Neuronal stem cell (in vitro differentiated cells): ENCODE results near the gene GDPD3.
A peak's percentile ranks its signal among the peaks of the same experiment; 100 is the strongest.

ENCODE experiments used
- DNase-seq: peaks from one replicate; pipeline ENCODE4 v3.0.0-alpha.2; 2013; ENCODE audit warnings: low spot score
- H2AFZ ChIP-seq: one replicate; pipeline ENCODE4 v1.6.1; 2013; ENCODE audit warnings: mild to moderate bottlenecking, low read length, inconsistent platforms
- H2AK5ac ChIP-seq: 2 replicates; pipeline ENCODE4 v1.6.1; 2013; ENCODE audit warnings: low read depth, mild to moderate bottlenecking, inconsistent platforms, low read length, moderate library complexity, mixed read lengths
- H2BK120ac ChIP-seq: 2 replicates; pipeline ENCODE4 v1.6.1; 2013; ENCODE audit warnings: low read depth, mild to moderate bottlenecking, inconsistent platforms, low read length, moderate library complexity, mixed read lengths
- H2BK12ac ChIP-seq: one replicate; pipeline ENCODE4 v1.6.1; 2013; ENCODE audit warnings: low read length, inconsistent platforms
- H2BK15ac ChIP-seq: 2 replicates; pipeline ENCODE4 v1.6.1; 2013; ENCODE audit warnings: mild to moderate bottlenecking, low read length, inconsistent platforms, mixed read lengths
- H2BK5ac ChIP-seq: one replicate; pipeline ENCODE4 v1.6.1; 2013; ENCODE audit warnings: inconsistent platforms, mild to moderate bottlenecking, low read length, moderate library complexity
- H3K14ac ChIP-seq: one replicate; pipeline ENCODE4 v1.6.1; 2013; ENCODE audit warnings: low read length, inconsistent platforms
- H3K18ac ChIP-seq: 2 replicates; pipeline ENCODE4 v1.6.1; 2013; ENCODE audit warnings: low read length, inconsistent platforms
- H3K23ac ChIP-seq: 2 replicates; pipeline ENCODE4 v1.6.1; 2013; ENCODE audit warnings: low read depth, mild to moderate bottlenecking, mixed read lengths, low read length, inconsistent platforms; ENCODE audit not compliant: poor library complexity
- H3K27ac ChIP-seq: replicated peaks from 3 replicates; pipeline ENCODE4 v1.5.1; 2013; ENCODE audit warnings: low read length, inconsistent platforms
- H3K27me3 ChIP-seq, 3 experiments: 2 replicates each; pipeline ENCODE4 v1.6.1; 2013; ENCODE audit warnings: low read length in 3 of 3, mild to moderate bottlenecking in 2 of 3, inconsistent platforms in 1 of 3, low read depth in 1 of 3, mixed read lengths in 1 of 3, moderate library complexity in 1 of 3; ENCODE audit not compliant: control insufficient read depth in 3 of 3, insufficient read depth in 3 of 3
- H3K36me3 ChIP-seq, 2 donors: replicated peaks in 1 of 2; 2 replicates each; pipeline ENCODE4 v1.6.1; 2013; ENCODE audit warnings: low read length in 2 of 2; ENCODE audit not compliant: control insufficient read depth in 2 of 2, insufficient read depth in 2 of 2
- H3K4ac ChIP-seq: 2 replicates; pipeline ENCODE4 v1.6.1; 2013; ENCODE audit warnings: inconsistent platforms, mild to moderate bottlenecking, low read length, moderate library complexity
- H3K4me1 ChIP-seq, 2 donors: 1 replicate in 1 of 2; 2 replicates in 1 of 2; pipeline ENCODE4 v1.6.1; 2013; ENCODE audit warnings: low read length in 2 of 2, low read depth in 1 of 2; ENCODE audit not compliant: control insufficient read depth in 2 of 2, insufficient read depth in 1 of 2
- H3K4me2 ChIP-seq: one replicate; pipeline ENCODE4 v1.6.1; 2013; ENCODE audit warnings: mild to moderate bottlenecking, low read length, inconsistent platforms; ENCODE audit not compliant: insufficient read depth, poor library complexity, severe bottlenecking
- H3K4me3 ChIP-seq, 2 donors: 2 replicates each; pipeline ENCODE4 v1.5.1; 2013; ENCODE audit warnings: low read length in 2 of 2, mild to moderate bottlenecking in 2 of 2, inconsistent platforms in 1 of 2, moderate library complexity in 1 of 2
- H3K79me1 ChIP-seq: one replicate; pipeline ENCODE4 v1.6.1; 2013; ENCODE audit warnings: low read depth, mild to moderate bottlenecking, inconsistent platforms, low read length, moderate library complexity
- H3K9ac ChIP-seq: one replicate; pipeline ENCODE4 v1.6.1; 2013; ENCODE audit warnings: mild to moderate bottlenecking, low read depth, low read length, inconsistent platforms; ENCODE audit not compliant: poor library complexity
- H3K9me3 ChIP-seq, 2 donors: replicated peaks in 1 of 2; 2 replicates each; pipeline versions ENCODE3 to v1.6.1; 2013; ENCODE audit warnings: low read length in 2 of 2, mild to moderate bottlenecking in 2 of 2, inconsistent platforms in 1 of 2, low read depth in 1 of 2, mixed read lengths in 1 of 2, moderate library complexity in 1 of 2; ENCODE audit not compliant: control insufficient read depth in 2 of 2, insufficient read depth in 1 of 2
- H4K8ac ChIP-seq: one replicate; pipeline ENCODE4 v1.6.1; 2013; ENCODE audit warnings: low read depth, mild to moderate bottlenecking, inconsistent platforms, low read length, moderate library complexity
- H4K91ac ChIP-seq: one replicate; pipeline ENCODE4 v1.6.1; 2013; ENCODE audit warnings: low read length, low read depth, mild to moderate bottlenecking, inconsistent platforms; ENCODE audit not compliant: poor library complexity
- WGBS, 2 donors: extraction: QIAGEN DNeasy Blood & Tissue Kit; methylation state at CpG; one replicate each; pipeline ENCODE4 v1.1.7; 2013; ENCODE audit warnings: missing lambda C conversion rate in 2 of 2, mixed read lengths in 1 of 2; ENCODE audit not compliant: insufficient read length in 2 of 2, insufficient replicate concordance in 1 of 2; ENCODE audit errors: extremely low coverage in 2 of 2; 5-methylcytosine and 5-hydroxymethylcytosine counted together

The GDPD3 gene

DNA sequence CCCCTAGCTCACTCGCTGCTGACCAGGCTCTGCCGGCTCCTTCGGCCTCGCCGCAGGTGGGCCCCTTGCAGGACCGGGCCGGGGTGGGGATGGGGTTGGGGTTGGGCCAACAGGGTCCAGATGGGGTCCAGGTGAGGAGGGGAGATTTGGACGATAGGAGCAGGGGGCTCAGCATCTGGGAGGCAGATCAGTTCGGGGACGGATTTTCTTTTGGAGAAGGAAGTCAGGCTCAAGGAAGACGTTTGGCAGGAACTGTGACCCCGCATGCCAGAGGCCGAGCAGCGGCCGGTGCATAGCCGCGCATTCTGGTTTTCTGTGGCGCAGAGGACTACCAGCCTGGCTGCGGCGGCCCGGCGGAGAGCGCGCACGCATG is 48.6 kb downstream of the GDPD3 start:
- no peak overlapping the region for H4K91ac ChIP-seq
- H2BK5ac ChIP-seq = peak overlapping the region; percentile 88
- peak overlapping the region; percentile 84 for H3K4me2 ChIP-seq
- peaks cover 16% of the 10 kb centered on the region for H3K79me1 ChIP-seq
- peak overlapping the region; percentile 98 for H2AK5ac ChIP-seq
- no peaks in the 10 kb centered on the region for H3K27me3 ChIP-seq
- peak overlapping the region; percentile 100 for H3K18ac ChIP-seq
- H3K9me3 ChIP-seq = no peaks in the 10 kb centered on the region
- no peak overlapping the region for H3K14ac ChIP-seq
- WGBS, 2 donors = no CpG with 5 or more reads among the region's 25 CpGs
- H3K27ac ChIP-seq = peak overlapping the region; percentile 99
- peak; percentile 38 for DNase-seq
- peak overlapping the region; percentile 93 for H2AFZ ChIP-seq
- peak overlapping the region; percentile 100 for H3K23ac ChIP-seq
- H2BK120ac ChIP-seq = peak overlapping the region; percentile 77
- H2BK12ac ChIP-seq = peak overlapping the region; percentile 12
- H4K8ac ChIP-seq = peak overlapping the region; percentile 53
- H3K4ac ChIP-seq = no peak overlapping the region
- H3K4me3 ChIP-seq = peak overlapping the region; percentile 95 to 99
- peaks cover 24 to 51% of the 10 kb centered on the region in 2 donors for H3K36me3 ChIP-seq
- peaks cover 17 to 26% of the 10 kb centered on the region in 2 donors for H3K4me1 ChIP-seq
- H2BK15ac ChIP-seq = peak overlapping the region; percentile 13
- peak overlapping the region; percentile 97 for H3K9ac ChIP-seq

DNA sequence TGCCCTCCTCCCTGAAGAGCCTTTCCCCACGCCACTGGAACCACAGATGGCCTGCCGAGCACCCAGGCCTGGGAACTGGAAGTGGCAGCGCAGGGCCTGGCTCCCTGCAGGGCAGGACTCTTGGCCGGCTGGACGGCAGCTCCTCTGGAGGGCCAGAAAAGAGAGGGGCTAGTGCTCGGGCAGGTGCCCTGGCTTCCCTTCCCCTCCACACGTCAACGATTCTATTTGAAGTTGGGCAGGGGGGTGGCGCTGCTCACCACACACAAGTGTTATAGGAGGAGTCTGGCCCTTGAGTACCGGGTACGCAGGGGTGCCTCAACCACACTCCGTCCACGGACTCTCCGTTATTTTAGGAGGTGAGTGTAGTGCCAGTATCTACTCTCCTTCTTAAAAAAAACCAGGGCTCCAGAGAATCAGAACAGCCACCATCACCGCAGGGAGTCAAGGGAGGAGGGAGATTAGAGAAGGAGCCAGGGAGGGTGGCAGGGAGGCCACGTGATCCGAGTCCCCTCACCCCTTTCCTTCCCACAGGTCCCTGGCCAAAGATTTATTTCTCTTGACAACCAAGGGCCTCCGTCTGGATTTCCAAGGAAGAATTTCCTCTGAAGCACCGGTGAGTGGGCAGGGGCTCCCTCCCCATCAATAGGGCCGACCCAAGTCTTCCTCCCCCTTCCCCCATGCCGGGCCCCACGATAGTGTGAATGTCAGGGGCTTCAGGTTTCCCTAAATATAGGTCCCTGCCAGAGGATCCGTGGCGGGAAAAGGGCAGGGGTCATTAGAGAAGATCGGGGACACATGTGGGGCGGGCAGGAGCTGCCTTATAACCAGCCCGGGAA is 49.2 kb downstream of the GDPD3 start:
- H2BK120ac ChIP-seq = peak overlapping the region; percentile 77

DNA sequence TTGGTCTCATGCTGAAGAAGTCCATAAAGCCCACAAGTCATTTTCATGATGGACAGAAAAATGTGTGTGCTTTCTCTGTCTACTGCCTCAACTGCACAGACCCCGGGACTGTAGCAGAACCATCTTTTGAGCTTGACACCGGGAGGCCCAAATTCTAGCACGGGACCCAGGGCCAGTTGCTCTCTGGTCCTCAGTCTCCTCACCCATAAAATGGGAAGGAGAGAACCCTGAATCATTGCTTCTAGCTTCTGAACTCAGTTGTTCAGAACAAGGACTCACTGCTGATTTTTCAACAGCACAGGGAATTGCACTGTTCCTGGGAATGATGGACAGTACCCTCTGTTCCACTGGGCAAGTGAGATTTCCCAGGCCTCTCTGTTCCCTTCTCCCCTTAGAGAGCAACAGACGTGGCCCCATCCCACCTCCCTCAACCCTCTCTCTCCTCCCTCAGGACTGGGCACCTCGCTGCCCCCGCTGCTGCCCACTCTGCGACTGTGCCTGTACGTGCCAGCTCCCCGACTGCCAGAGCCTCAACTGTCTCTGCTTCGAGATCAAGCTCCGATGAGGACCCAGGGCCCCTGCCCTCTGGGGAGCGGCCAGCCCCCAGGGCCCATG is 50.0 kb downstream of the GDPD3 start:
- Histone ChIP-seq H3K9me3 (no peaks in the 10 kb centered on the region), H2BK12ac (no peak overlapping the region), H3K4me3 (peak overlapping the region; percentile 95 to 99), H2AK5ac (peak overlapping the region; percentile 85), H2BK120ac (no peak overlapping the region), H3K27me3 (no peaks in the 10 kb centered on the region), H3K79me1 (peaks cover 16% of the 10 kb centered on the region), H4K91ac (peak overlapping the region; percentile 86), H3K36me3 (peaks cover 10 to 49% of the 10 kb centered on the region in 2 donors), H3K9ac (peak overlapping the region; percentile 90), H2BK5ac (peak overlapping the region; percentile 88), H3K18ac (peak overlapping the region; percentile 31), H3K4me1 (peaks cover 17 to 22% of the 10 kb centered on the region in 2 donors), H3K23ac (peak overlapping the region; percentile 15), H2AFZ (peak overlapping the region; percentile 93), H3K4me2 (peak overlapping the region; percentile 47), H3K27ac (peak overlapping the region; percentile 99), H3K4ac (no peak overlapping the region), H4K8ac (no peak overlapping the region), H2BK15ac (peak overlapping the region; percentile 6), H3K14ac (no peak overlapping the region)
- WGBS, 2 donors = no CpG with 5 or more reads among the region's 12 CpGs
- DNase-seq = no peak

More for the DNA sequence above, 49.2 kb downstream of the GDPD3 start:
- H2BK5ac ChIP-seq = peak overlapping the region; percentile 88
- peak overlapping the region; percentile 99 for H3K27ac ChIP-seq
- peak overlapping the region; percentile 86 for H4K91ac ChIP-seq
- H2AK5ac ChIP-seq = peak overlapping the region; percentile 98
- peaks cover 18 to 50% of the 10 kb centered on the region in 2 donors for H3K36me3 ChIP-seq
- H3K79me1 ChIP-seq = peaks cover 16% of the 10 kb centered on the region
- H3K23ac ChIP-seq = peak overlapping the region; percentile 100
- H3K4ac ChIP-seq = no peak overlapping the region
- peak overlapping the region; percentile 93 for H2AFZ ChIP-seq
- H3K27me3 ChIP-seq = no peaks in the 10 kb centered on the region
- no peak overlapping the region for H2BK12ac ChIP-seq
- H3K14ac ChIP-seq = no peak overlapping the region
- peaks cover 17 to 24% of the 10 kb centered on the region in 2 donors for H3K4me1 ChIP-seq
- peak overlapping the region; percentile 13 for H2BK15ac ChIP-seq
- WGBS, 2 donors = no CpG with 5 or more reads among the region's 27 CpGs
- peak overlapping the region; percentile 95 to 99 for H3K4me3 ChIP-seq
- peak overlapping the region; percentile 84 for H3K4me2 ChIP-seq
- H3K18ac ChIP-seq = peak overlapping the region; percentile 100
- H3K9me3 ChIP-seq = no peaks in the 10 kb centered on the region
- DNase-seq = no peak
- H4K8ac ChIP-seq = no peak overlapping the region
- H3K9ac ChIP-seq = peak overlapping the region; percentile 97
